RWPE1 (cell line): ENCODE results near the gene HOXB2.
"Not testable (repeated sequence)": the region's sequence is repeated elsewhere in the genome, so short reads cannot be mapped to it uniquely, and the experiment has no call there.

ENCODE experiments used
- CTCF ChIA-PET: fragments of 350-600 bp; sonication (Branson Sonifier 250); formaldehyde crosslinking; extraction: SDS; loops from one replicate; lab custom pipeline; 2021; lab: Yijun Ruan, JAX
- POLR2A ChIA-PET: fragments of 400-600 bp; formaldehyde crosslinking; extraction: SDS; loops from one replicate; lab custom pipeline; 2020; ENCODE audit warnings: antibody characterized with exemption; ENCODE audit not compliant: low non-redundant PET; lab: Yijun Ruan, JAX
- DNase-seq: peaks from one replicate; pipeline ENCODE4 v3.0.0; 2012; ENCODE audit warnings: low spot score
- H3K27ac ChIP-seq: fragments of 450-650 bp; 2 replicates; pipeline ENCODE4 v1.5.1; 2017
- CTCF ChIP-seq: fragments of 450-650 bp; conservative IDR thresholded peaks from 2 replicates; pipeline ENCODE4 v1.5.1; 2017; ENCODE audit warnings: low read depth, mild to moderate bottlenecking

Gene HOXB2

GRCh38 chr17:48513666-48514455 lies 31.0 kb downstream of the HOXB2 start:
- ChIA-PET POLR2A (no interaction called here), CTCF (interaction anchor here (0.8 kb wide), 1 partner anchor 9 kb away, joined by 3 read pairs; no protein-coding TSS in a partner anchor)
- DNase-seq, result no peak
- H3K27ac ChIP-seq, result no peak overlapping the region
- no peak for TF ChIP-seq CTCF

GRCh38 chr17:48513097-48513496 lies 31.8 kb downstream of the HOXB2 start:
- H3K27ac ChIP-seq, result no peak overlapping the region
- no peak for DNase-seq
- TF ChIP-seq CTCF, result no peak
- ChIA-PET CTCF (no interaction called here), POLR2A (no interaction called here)

- no peak for TF ChIP-seq CTCF
- ChIA-PET POLR2A (no interaction called here), CTCF (no interaction called here)
- H3K27ac ChIP-seq, result peak overlapping the region; percentile 56; the same call in 1 of the 2 replicates
- no peak for DNase-seq
Observed at GRCh38 chr17:48510761-48511604, 33.9 kb downstream of the HOXB2 start.

GRCh38 chr17:48510381-48510760 lies 34.5 kb downstream of the HOXB2 start:
- ChIA-PET POLR2A (no interaction called here), CTCF (no interaction called here)
- TF ChIP-seq CTCF, result no peak
- no peak overlapping the region for H3K27ac ChIP-seq
- no peak for DNase-seq

- H3K27ac ChIP-seq, DNase-seq, POLR2A ChIA-PET, CTCF ChIA-PET: not testable (repeated sequence)
Observed at GRCh38 chr17:48509708-48510107, 35.2 kb downstream of the HOXB2 start.

- no peak overlapping the region for H3K27ac ChIP-seq
- DNase-seq, result no peak
- ChIA-PET CTCF (interaction anchor here (0.6 to 1.0 kb wide), 2 partner anchors 10 to 41 kb away, joined by 3 to 4 read pairs; no protein-coding TSS in a partner anchor), POLR2A (no interaction called here)
- TF ChIP-seq CTCF, result no peak
Observed at GRCh38 chr17:48506246-48506645, 38.7 kb downstream of the HOXB2 start.
